GM12878 (cell line): Measurements from ENCODE around the gene ARL15. TPM values are rescaled to one million over a fixed set of nuclear protein-coding genes. Genes with fewer than 3 reads are reported as not detected.

ENCODE experiments used
- ATAC-seq: fragments of 200-7000 bp; cut with Tn5 transposase; 3 replicates; pipeline ENCODE4 v1.9.1; 2020; ENCODE audit warnings: mild to moderate bottlenecking, moderate library complexity
- BruUV-seq: library from RNA; stranded (reverse); fragments of 400-500 nt; replicated peaks from 2 replicates; lab custom pipeline; 2021; lab: Mats Ljungman, UMichigan
- CTCF ChIA-PET: fragments of 300-600 bp; sonication (Branson Sonifier 250); formaldehyde crosslinking; extraction: SDS; loops from one replicate; lab custom pipeline; 2021; ENCODE audit warnings: inconsistent platforms; lab: Yijun Ruan, JAX
- POLR2A ChIA-PET: fragments of 350-600 bp; formaldehyde crosslinking; extraction: SDS; loops from one replicate; lab custom pipeline; 2021; ENCODE audit warnings: inconsistent platforms; lab: Charles Lee
- RAD21 ChIA-PET: fragments of 300-600 bp; sonication (Branson Sonifier 250); formaldehyde crosslinking; loops from one replicate; lab custom pipeline; 2023; ENCODE audit warnings: antibody characterized with exemption; ENCODE audit not compliant: unreplicated experiment; lab: Charles Lee
- SMC1A ChIA-PET: fragments of 300-600 bp; sonication (Branson Sonifier 250); formaldehyde crosslinking; loops from one replicate; lab custom pipeline; 2023; ENCODE audit not compliant: unreplicated experiment, uncharacterized antibody; lab: Charles Lee
- DNase-seq: peaks from one replicate; pipeline ENCODE4 v3.0.0-alpha.2; 2011; ENCODE audit warnings: low read depth, low spot score
- FAIRE-seq: peaks from 3 replicates; lab custom pipeline; 2011; peaks lifted over from hg19 to GRCh38; lab: Jason Lieb, UNC
- H2AFZ ChIP-seq: 2 replicates; pipeline ENCODE4 v1.6.0; 2011; ENCODE audit warnings: low read depth, low read length, control low read depth; ENCODE audit not compliant: control insufficient read depth
- H3K27ac ChIP-seq: 2 replicates; pipeline ENCODE4 v1.5.1; 2011; ENCODE audit warnings: control low read depth; ENCODE audit not compliant: control insufficient read depth, insufficient read depth
- H3K27me3 ChIP-seq, 2 experiments: replicated peaks in 1 of 2; 2 replicates each; pipeline versions ENCODE4 v1.6.0 to v1.6.1; 2011; ENCODE audit warnings: low read length in 1 of 2; ENCODE audit not compliant: control insufficient read depth in 2 of 2, insufficient read depth in 2 of 2
- H3K36me3 ChIP-seq, 2 experiments: 2 replicates each; pipeline ENCODE4 v1.5.1; 2011; ENCODE audit warnings: low read length in 1 of 2; ENCODE audit not compliant: control insufficient read depth in 2 of 2, insufficient read depth in 2 of 2
- H3K4me1 ChIP-seq: 2 replicates; pipeline ENCODE4 v1.6.1; 2011; ENCODE audit warnings: mild to moderate bottlenecking, low read length, moderate library complexity, mixed read lengths; ENCODE audit not compliant: control insufficient read depth, insufficient read depth
- H3K4me2 ChIP-seq: 2 replicates; pipeline ENCODE4 v1.6.0; 2011; ENCODE audit warnings: control low read depth; ENCODE audit not compliant: control insufficient read depth, insufficient read depth
- H3K4me3 ChIP-seq: fragments of 200-600 bp; sonication (generic); 2 replicates; pipeline ENCODE4 v1.5.1; 2016
- H3K79me2 ChIP-seq: 2 replicates; pipeline ENCODE4 v1.6.0; 2011; ENCODE audit warnings: low read length; ENCODE audit not compliant: control insufficient read depth, insufficient read depth
- H3K9ac ChIP-seq: 2 replicates; pipeline ENCODE4 v1.8.0; 2011; ENCODE audit warnings: low read length, control low read depth, mixed read lengths; ENCODE audit not compliant: control insufficient read depth, insufficient read depth
- H3K9me3 ChIP-seq: replicated peaks from 3 replicates; pipeline ENCODE4 v1.5.1; 2011; ENCODE audit warnings: mild to moderate bottlenecking, low read length; ENCODE audit not compliant: control insufficient read depth, insufficient read depth
- H4K20me1 ChIP-seq: 2 replicates; pipeline ENCODE4 v1.6.0; 2011; ENCODE audit not compliant: control insufficient read depth, insufficient read depth
- BACH1 ChIP-seq: fragments of 450-650 bp; IDR thresholded peaks from 2 replicates; pipeline ENCODE4 v1.6.1; 2017; ENCODE audit warnings: mild to moderate bottlenecking, borderline replicate concordance
- CBFB ChIP-seq: IDR thresholded peaks from 2 replicates; pipeline ENCODE4 v1.6.1; 2016; ENCODE audit warnings: antibody characterized with exemption, low read depth
- CREM ChIP-seq: IDR thresholded peaks from 2 replicates; pipeline ENCODE4 v1.6.1; 2014; ENCODE audit warnings: antibody characterized with exemption, low read depth
- GABPA ChIP-seq: IDR thresholded peaks from 2 replicates; pipeline ENCODE4 v1.6.1; 2014; ENCODE audit warnings: antibody characterized with exemption, low read depth, mild to moderate bottlenecking, inconsistent platforms
- MTA3 ChIP-seq: IDR thresholded peaks from 2 replicates; pipeline ENCODE4 v1.6.1; 2012; ENCODE audit warnings: low read length, inconsistent platforms, borderline replicate concordance
- MYC ChIP-seq: IDR thresholded peaks from 2 replicates; pipeline ENCODE4 v1.6.1; 2011; ENCODE audit warnings: mild to moderate bottlenecking, low read length, moderate library complexity, inconsistent platforms; ENCODE audit not compliant: insufficient read depth, insufficient replicate concordance, insufficient read length, severe bottlenecking
- RCOR1 ChIP-seq: conservative IDR thresholded peaks from 2 replicates; pipeline ENCODE4 v1.6.1; 2012; ENCODE audit warnings: low read depth, low read length, improper control_type of control experiment
- SMAD5 ChIP-seq: IDR thresholded peaks from 2 replicates; pipeline ENCODE4 v1.6.1; 2016; ENCODE audit warnings: antibody characterized with exemption, low read depth
- ZNF24 ChIP-seq: fragments of 450-650 bp; IDR thresholded peaks from 2 replicates; pipeline ENCODE4 v1.6.1; 2017; ENCODE audit warnings: antibody characterized with exemption, mild to moderate bottlenecking
- ZNF384 ChIP-seq: IDR thresholded peaks from 2 replicates; pipeline ENCODE4 v1.6.1; 2012; ENCODE audit warnings: low read depth, mild to moderate bottlenecking, low read length, improper control_type of control experiment, borderline replicate concordance
- ZNF622 ChIP-seq: fragments of 450-650 bp; IDR thresholded peaks from 2 replicates; pipeline ENCODE4 v1.6.1; 2017; ENCODE audit warnings: mild to moderate bottlenecking, inconsistent platforms
- WGBS: methylation state at CpG from one replicate; pipeline ENCODE4 v1.1.6; 2016; ENCODE audit warnings: low lambda C conversion rate; ENCODE audit not compliant: insufficient replicate concordance, insufficient coverage; ENCODE audit errors: missing lambda C conversion rate; 5-methylcytosine and 5-hydroxymethylcytosine counted together
- in situ Hi-C: fragments of 300-500 bp; cut with MboI; formaldehyde crosslinking; loops from 9 replicates; pipeline ENCODE4 v1.14.3; 2018; ENCODE audit warnings: mixed read lengths
- intact Hi-C: fragments of 100-400 bp; cut with micrococcal nuclease; formaldehyde crosslinking; loops from one replicate; pipeline ENCODE4 v1.14.2; 2022; ENCODE audit not compliant: unreplicated experiment
- polyA plus RNA-seq, 11 experiments: library from polyadenylated mRNA; depleted of rRNA in 4 of 11; unstranded in 6 of 11; stranded (reverse) in 5 of 11; fragments of >200 nt; fragmentation: Nextera tagmentation in 4 of 11; fragmentation: Illumina TruSeq in 1 of 11; extraction: Ambion mirVana in 4 of 11; extraction: Trizol in 1 of 11; gene quantifications; 1 replicate in 1 of 11; 2 replicates in 10 of 11; pipeline versions ENCODE4 v1.2.1 to v1.2.3, GENCODE V29; 2011 to 2016; ENCODE audit warnings: inconsistent platforms in 2 of 11, missing spikeins in 2 of 11, low read depth in 1 of 11
- total RNA-seq, 4 experiments: library from RNA; depleted of rRNA in 3 of 4; stranded (reverse); fragments of >200 nt in 3 of 4; fragmentation: Illumina TruSeq in 1 of 4; extraction: Trizol in 1 of 4; gene quantifications; 2 replicates each; pipeline versions ENCODE4 v1.2.1 to v1.2.3, GENCODE V29; 2013 to 2021
- TF ChIP-seq, protein P1 (sequence below): fragments of 150-350 bp; IDR thresholded peaks from 2 replicates; pipeline ENCODE4 v1.6.1; 2016; ENCODE audit warnings: low read depth, low read length
- TF ChIP-seq, protein P2 (sequence below): IDR thresholded peaks from 2 replicates; pipeline ENCODE4 v1.6.1; 2011; ENCODE audit warnings: low read depth, mild to moderate bottlenecking, low read length, moderate library complexity, borderline replicate concordance; ENCODE audit errors: extremely low read depth

Gene ARL15
- total and polyA plus RNA-seq, 10 of the 15 experiments (the other 5 are each of a cell fraction or from before 2014, with no cell fraction given) = 3.6 to 11.0 (median 7.7) TPM

DNA sequence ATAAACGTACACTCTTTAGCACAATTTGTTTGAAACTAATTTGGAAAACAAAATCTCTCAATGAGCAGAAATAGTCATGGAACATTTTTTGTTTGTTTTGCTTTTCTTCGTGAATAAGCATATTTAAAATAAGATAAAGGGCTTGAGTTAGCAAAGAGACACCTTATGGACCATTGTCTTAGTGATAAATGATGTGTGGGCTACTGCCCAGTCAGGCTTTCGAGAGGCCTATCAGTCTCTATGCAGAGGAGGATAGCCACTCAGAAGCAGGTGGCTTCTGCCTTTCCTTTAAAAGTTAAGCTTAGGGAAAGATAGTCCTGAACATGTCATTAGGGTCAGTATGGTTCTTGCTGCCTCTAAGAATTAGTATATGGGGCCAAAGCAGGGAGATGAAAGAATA, 2.1 kb upstream of the ARL15 start:
- SMC1A ChIA-PET = interaction anchor here (1.1 to 4.9 kb wide), 4 partner anchors 69 to 110 kb away, joined by 3 to 34 read pairs (median 10); no protein-coding TSS in a partner anchor
- H4K20me1 ChIP-seq = no peaks in the 10 kb centered on the region
- intact Hi-C loops = loop anchor here (5.0 kb wide), 3 partner anchors 65 to 175 kb away; no protein-coding TSS in a partner anchor
- H3K4me2 ChIP-seq = no peak overlapping the region
- peaks cover 10% of the 10 kb centered on the region for H3K79me2 ChIP-seq
- no peak for TF ChIP-seq RCOR1
- TF ChIP-seq, protein P1, sequence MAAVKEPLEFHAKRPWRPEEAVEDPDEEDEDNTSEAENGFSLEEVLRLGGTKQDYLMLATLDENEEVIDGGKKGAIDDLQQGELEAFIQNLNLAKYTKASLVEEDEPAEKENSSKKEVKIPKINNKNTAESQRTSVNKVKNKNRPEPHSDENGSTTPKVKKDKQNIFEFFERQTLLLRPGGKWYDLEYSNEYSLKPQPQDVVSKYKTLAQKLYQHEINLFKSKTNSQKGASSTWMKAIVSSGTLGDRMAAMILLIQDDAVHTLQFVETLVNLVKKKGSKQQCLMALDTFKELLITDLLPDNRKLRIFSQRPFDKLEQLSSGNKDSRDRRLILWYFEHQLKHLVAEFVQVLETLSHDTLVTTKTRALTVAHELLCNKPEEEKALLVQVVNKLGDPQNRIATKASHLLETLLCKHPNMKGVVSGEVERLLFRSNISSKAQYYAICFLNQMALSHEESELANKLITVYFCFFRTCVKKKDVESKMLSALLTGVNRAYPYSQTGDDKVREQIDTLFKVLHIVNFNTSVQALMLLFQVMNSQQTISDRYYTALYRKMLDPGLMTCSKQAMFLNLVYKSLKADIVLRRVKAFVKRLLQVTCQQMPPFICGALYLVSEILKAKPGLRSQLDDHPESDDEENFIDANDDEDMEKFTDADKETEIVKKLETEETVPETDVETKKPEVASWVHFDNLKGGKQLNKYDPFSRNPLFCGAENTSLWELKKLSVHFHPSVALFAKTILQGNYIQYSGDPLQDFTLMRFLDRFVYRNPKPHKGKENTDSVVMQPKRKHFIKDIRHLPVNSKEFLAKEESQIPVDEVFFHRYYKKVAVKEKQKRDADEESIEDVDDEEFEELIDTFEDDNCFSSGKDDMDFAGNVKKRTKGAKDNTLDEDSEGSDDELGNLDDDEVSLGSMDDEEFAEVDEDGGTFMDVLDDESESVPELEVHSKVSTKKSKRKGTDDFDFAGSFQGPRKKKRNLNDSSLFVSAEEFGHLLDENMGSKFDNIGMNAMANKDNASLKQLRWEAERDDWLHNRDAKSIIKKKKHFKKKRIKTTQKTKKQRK = no peak
- no peak for TF ChIP-seq ZNF384
- TF ChIP-seq MYC = no peak
- TF ChIP-seq, protein P2, sequence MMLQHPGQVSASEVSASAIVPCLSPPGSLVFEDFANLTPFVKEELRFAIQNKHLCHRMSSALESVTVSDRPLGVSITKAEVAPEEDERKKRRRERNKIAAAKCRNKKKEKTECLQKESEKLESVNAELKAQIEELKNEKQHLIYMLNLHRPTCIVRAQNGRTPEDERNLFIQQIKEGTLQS = no peak
- no peak for TF ChIP-seq MTA3
- TF ChIP-seq ZNF24 = no peak
- no peak for TF ChIP-seq ZNF622
- TF ChIP-seq GABPA = no peak
- no peak for TF ChIP-seq CBFB
- no peak for TF ChIP-seq BACH1
- no peak for TF ChIP-seq SMAD5
- no peak for TF ChIP-seq CREM
- TF ChIP-seq, all 136 proteins: peak for 0
- Histone ChIP-seq H3K27me3 (peaks cover 0 to 2% of the 10 kb centered on the region in 2 experiments; a peak in 2 of 4 replicates), H3K27ac (no peak overlapping the region), H3K9ac (no peak overlapping the region), H3K9me3 (no peaks in the 10 kb centered on the region), H3K4me3 (no peak overlapping the region), H3K36me3 (no peaks in the 10 kb centered on the region), H2AFZ (no peak overlapping the region), H3K4me1 (no peaks in the 10 kb centered on the region)
- ATAC-seq = no peak
- ChIA-PET CTCF (interaction anchor here (0.7 to 3.8 kb wide), 16 partner anchors 27 to 177 kb away, joined by 3 to 30 read pairs (median 6); no protein-coding TSS in a partner anchor), POLR2A (interaction anchor here (1.0 to 2.5 kb wide), 4 partner anchors 12 to 100 kb away, joined by 3 to 10 read pairs (median 5); no protein-coding TSS in a partner anchor), RAD21 (interaction anchor here (0.6 to 4.0 kb wide), 6 partner anchors 69 to 175 kb away, joined by 3 to 26 read pairs (median 4); no protein-coding TSS in a partner anchor)
- in situ Hi-C loops = no loop called here
- no peak for FAIRE-seq
- 42% methylated on average over 3 of the region's 3 CpGs for WGBS
- no TSS peak for BruUV-seq
- DNase-seq = no peak
